ENCODE data around the gene CDS1. TPM values are rescaled to one million over a fixed set of nuclear protein-coding genes. Genes with fewer than 3 reads are reported as not detected.

The CDS1 gene
- total and polyA plus RNA-seq, 10 of the 15 experiments (the other 5 are each of a cell fraction or from before 2014, with no cell fraction given) = 0.03 TPM; not detected in 8

GRCh38 chr4:84672177-84672576 lies 89.2 kb downstream of the CDS1 start:
- in situ Hi-C loops (cut with MboI) = no loop called here
- no peak for TF ChIP-seq PAX5 (IDR thresholded peaks at IDR 0.05; ENCODE audit: borderline replicate concordance, low read depth, low read length)
- no peak for TF ChIP-seq TAF1 (IDR thresholded peaks at IDR 0.05; ENCODE audit: borderline replicate concordance, low read depth, low read length)
- TF ChIP-seq WRNIP1 (IDR thresholded peaks at IDR 0.05; ENCODE audit: borderline replicate concordance, low read depth, low read length) = no peak
- no peak for TF ChIP-seq IRF3 (IDR thresholded peaks at IDR 0.05)
- ATAC-seq (no peak), FAIRE-seq (no peak), DNase-seq (ENCODE audit: low read depth, low spot score) (no peak)
- Histone ChIP-seq H3K4me2 (ENCODE audit: control insufficient read depth, insufficient read depth) (no peak overlapping the region), H3K79me2 (ENCODE audit: control insufficient read depth, insufficient read depth, low read length) (no peaks in the 10 kb centered on the region), H3K9me3 (replicated peaks; ENCODE audit: control insufficient read depth, insufficient read depth, low read length) (no peaks in the 10 kb centered on the region), H3K36me3 (ENCODE audit: control insufficient read depth in 2 of 2, insufficient read depth in 2 of 2, low read length in 1 of 2) (no peaks in the 10 kb centered on the region), H2AFZ (ENCODE audit: control insufficient read depth, low read depth, low read length) (no peak overlapping the region), H3K27ac (ENCODE audit: control insufficient read depth, insufficient read depth) (no peak overlapping the region), H4K20me1 (ENCODE audit: control insufficient read depth, insufficient read depth) (no peaks in the 10 kb centered on the region), H3K4me3 (no peak overlapping the region), H3K9ac (ENCODE audit: control insufficient read depth, insufficient read depth, low read length) (no peak overlapping the region), H3K4me1 (ENCODE audit: control insufficient read depth, insufficient read depth, low read length) (no peaks in the 10 kb centered on the region), H3K27me3 (replicated peaks in 1 of 2; ENCODE audit: control insufficient read depth in 2 of 2, insufficient read depth in 2 of 2, low read length in 1 of 2) (no peaks in the 10 kb centered on the region)
- BruUV-seq (replicated peaks) = no TSS peak
- RAD21 ChIA-PET (ENCODE audit: unreplicated experiment) = no interaction called here
- SMC1A ChIA-PET (ENCODE audit: uncharacterized antibody, unreplicated experiment) = no interaction called here
- intact Hi-C loops (cut with micrococcal nuclease; ENCODE audit: unreplicated experiment) = no loop called here
- POLR2A ChIA-PET = no interaction called here
- CTCF ChIA-PET = interaction anchor here (1.0 kb wide), 1 partner anchor 9 kb away, joined by 3 read pairs; no protein-coding TSS in a partner anchor

GRCh38 chr4:84673475-84674240 lies 90.7 kb downstream of the CDS1 start:
- no peaks in the 10 kb centered on the region for H3K36me3 ChIP-seq (ENCODE audit: control insufficient read depth in 2 of 2, insufficient read depth in 2 of 2, low read length in 1 of 2)
- no peak overlapping the region for H3K4me2 ChIP-seq (ENCODE audit: control insufficient read depth, insufficient read depth)
- SMC1A ChIA-PET (ENCODE audit: uncharacterized antibody, unreplicated experiment) = no interaction called here
- ATAC-seq = no peak
- in situ Hi-C loops (cut with MboI) (no loop called here), intact Hi-C loops (cut with micrococcal nuclease; ENCODE audit: unreplicated experiment) (no loop called here)
- FAIRE-seq = no peak
- TF ChIP-seq POLR2A (IDR thresholded peaks at IDR 0.05; ENCODE audit: low read depth, low read length) = no peak
- no peak for TF ChIP-seq MTA2 (IDR thresholded peaks at IDR 0.05; ENCODE audit: low read depth)
- TF ChIP-seq ESRRA (IDR thresholded peaks at IDR 0.05; ENCODE audit: low read length) = no peak
- TF ChIP-seq CHD4 (IDR thresholded peaks at IDR 0.05) = no peak
- TF ChIP-seq POU2F2 (IDR thresholded peaks at IDR 0.05; ENCODE audit: borderline replicate concordance, low read depth, low read length) = no peak
- TF ChIP-seq MXI1 (IDR thresholded peaks at IDR 0.05; ENCODE audit: low read depth, low read length) = no peak
- no peaks in the 10 kb centered on the region; a peak in 1 of 4 replicates for H3K27me3 ChIP-seq (replicated peaks in 1 of 2; ENCODE audit: control insufficient read depth in 2 of 2, insufficient read depth in 2 of 2, low read length in 1 of 2)
- H3K4me3 ChIP-seq = no peak overlapping the region
- no peaks in the 10 kb centered on the region for H4K20me1 ChIP-seq (ENCODE audit: control insufficient read depth, insufficient read depth)
- H3K79me2 ChIP-seq (ENCODE audit: control insufficient read depth, insufficient read depth, low read length) = no peaks in the 10 kb centered on the region
- H3K4me1 ChIP-seq (ENCODE audit: control insufficient read depth, insufficient read depth, low read length) = no peaks in the 10 kb centered on the region
- no peak for DNase-seq (ENCODE audit: low read depth, low spot score)
- BruUV-seq (replicated peaks) = no TSS peak
- CTCF ChIA-PET = no interaction called here
- no peak overlapping the region for H3K9ac ChIP-seq (ENCODE audit: control insufficient read depth, insufficient read depth, low read length)
- no peak overlapping the region for H3K27ac ChIP-seq (ENCODE audit: control insufficient read depth, insufficient read depth)
- POLR2A ChIA-PET = no interaction called here
- no peak overlapping the region for H2AFZ ChIP-seq (ENCODE audit: control insufficient read depth, low read depth, low read length)
- RAD21 ChIA-PET (ENCODE audit: unreplicated experiment) = no interaction called here
- H3K9me3 ChIP-seq (replicated peaks; ENCODE audit: control insufficient read depth, insufficient read depth, low read length) = no peaks in the 10 kb centered on the region
- 0% methylated on average over 1 of the region's 1 CpG for WGBS (ENCODE audit: insufficient coverage, insufficient replicate concordance, low lambda C conversion rate, missing lambda C conversion rate)
